Upper lobe of left lung (tissue), 4 donors: ENCODE data around the gene LAD1.

Source experiments
- POLR2A ChIP-seq, 4 donors: fragments of 450-650 bp; IDR thresholded peaks; one replicate each; pipeline ENCODE4 v1.5.1; 2016 to 2017; ENCODE audit warnings: antibody characterized with exemption in 4 of 4, mild to moderate bottlenecking in 2 of 4
- POLR2AphosphoS5 ChIP-seq, 2 donors: sonication (generic); formaldehyde crosslinking; IDR thresholded peaks; one replicate each; pipeline ENCODE4 v1.5.1; 2017; ENCODE audit warnings: antibody characterized with exemption in 2 of 2
- TF ChIP-seq, protein P1 (sequence below), 6 experiments: fragments of 450-650 bp in 4 of 6; fragments of 200-600 bp in 2 of 6; sonication (generic) in 2 of 6; IDR thresholded peaks; one replicate each; pipeline ENCODE4 v1.5.1; 2016 to 2019; ENCODE audit warnings: antibody characterized with exemption in 6 of 6

DNA sequence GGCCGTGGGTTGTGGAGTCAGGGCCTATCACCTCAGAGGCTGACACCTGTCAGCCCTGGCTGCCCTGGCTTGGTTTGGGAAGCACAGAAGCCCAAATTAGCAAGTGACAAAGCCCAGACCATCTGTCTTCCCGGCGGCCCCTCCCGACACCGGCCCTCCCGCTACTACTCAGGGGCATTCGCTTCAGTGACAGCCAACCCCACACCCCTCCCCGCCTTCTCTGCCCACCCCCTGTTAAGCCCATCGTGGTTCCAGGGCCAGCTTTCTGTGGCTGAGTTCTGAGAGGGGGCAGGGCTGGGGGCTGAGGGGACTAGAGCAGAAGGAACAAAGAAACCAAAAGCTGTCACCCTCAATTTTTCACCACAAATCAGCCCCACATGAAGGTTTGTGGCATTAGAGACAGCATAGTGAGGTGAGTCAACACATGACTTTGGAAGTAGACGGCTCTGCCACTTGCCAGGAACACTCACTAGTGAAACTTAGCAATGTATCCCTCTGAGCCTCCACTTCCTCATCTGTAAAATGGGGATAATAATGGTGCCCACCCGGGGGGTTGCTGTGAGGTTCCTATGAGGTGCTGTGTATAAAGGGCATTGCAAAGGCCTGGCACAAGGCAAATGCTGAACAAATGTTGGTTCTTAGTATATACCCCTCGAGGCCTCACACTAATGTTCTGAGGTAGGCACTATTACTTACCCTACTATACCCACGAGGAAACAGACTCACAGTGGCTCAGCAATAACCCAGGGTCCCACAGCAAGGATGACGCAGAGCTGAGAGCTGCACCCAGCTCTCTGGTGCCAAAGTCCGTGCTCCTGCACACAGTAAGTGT is 27.6 kb upstream of the LAD1 start:
- TF ChIP-seq, protein P1, sequence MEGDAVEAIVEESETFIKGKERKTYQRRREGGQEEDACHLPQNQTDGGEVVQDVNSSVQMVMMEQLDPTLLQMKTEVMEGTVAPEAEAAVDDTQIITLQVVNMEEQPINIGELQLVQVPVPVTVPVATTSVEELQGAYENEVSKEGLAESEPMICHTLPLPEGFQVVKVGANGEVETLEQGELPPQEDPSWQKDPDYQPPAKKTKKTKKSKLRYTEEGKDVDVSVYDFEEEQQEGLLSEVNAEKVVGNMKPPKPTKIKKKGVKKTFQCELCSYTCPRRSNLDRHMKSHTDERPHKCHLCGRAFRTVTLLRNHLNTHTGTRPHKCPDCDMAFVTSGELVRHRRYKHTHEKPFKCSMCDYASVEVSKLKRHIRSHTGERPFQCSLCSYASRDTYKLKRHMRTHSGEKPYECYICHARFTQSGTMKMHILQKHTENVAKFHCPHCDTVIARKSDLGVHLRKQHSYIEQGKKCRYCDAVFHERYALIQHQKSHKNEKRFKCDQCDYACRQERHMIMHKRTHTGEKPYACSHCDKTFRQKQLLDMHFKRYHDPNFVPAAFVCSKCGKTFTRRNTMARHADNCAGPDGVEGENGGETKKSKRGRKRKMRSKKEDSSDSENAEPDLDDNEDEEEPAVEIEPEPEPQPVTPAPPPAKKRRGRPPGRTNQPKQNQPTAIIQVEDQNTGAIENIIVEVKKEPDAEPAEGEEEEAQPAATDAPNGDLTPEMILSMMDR (IDR thresholded peaks at IDR 0.05), result no peak
- no peak for TF ChIP-seq POLR2A (IDR thresholded peaks at IDR 0.05)
- no peak for TF ChIP-seq POLR2AphosphoS5 (IDR thresholded peaks at IDR 0.05)
